Ovary (tissue), 9 donors: ENCODE results near the gene HCLS1. TPM values are rescaled to one million over a fixed set of nuclear protein-coding genes. Genes with fewer than 3 reads are reported as not detected.

Source experiments
- DNase-seq, 5 donors: peaks; one replicate each; pipeline ENCODE4 v3.0.0-alpha.2; 2019 to 2020
- H3K27ac ChIP-seq, 2 donors: fragments of 200-600 bp; one replicate each; pipeline versions ENCODE4 v1.5.1 to v1.8.0; 2019 to 2022
- H3K27me3 ChIP-seq: fragments of 200-600 bp; one replicate; pipeline ENCODE4 v1.8.0; 2022
- H3K36me3 ChIP-seq: fragments of 200-600 bp; sonication (generic); one replicate; pipeline ENCODE4 v1.5.1; 2019
- H3K4me1 ChIP-seq: one replicate; pipeline ENCODE4 v1.8.1; 2013; ENCODE audit warnings: mild to moderate bottlenecking, moderate library complexity; ENCODE audit not compliant: insufficient read depth
- H3K4me3 ChIP-seq: fragments of 200-600 bp; sonication (generic); one replicate; pipeline ENCODE4 v1.5.1; 2017
- H3K9me3 ChIP-seq, 2 donors: fragments of 200-600 bp in 1 of 2; sonication (generic) in 1 of 2; one replicate each; pipeline versions ENCODE4 v1.5.1 to v1.8.1; 2013 to 2019; ENCODE audit warnings: mild to moderate bottlenecking in 1 of 2, moderate library complexity in 1 of 2
- EP300 ChIP-seq: sonication (generic); formaldehyde crosslinking; IDR thresholded peaks from one replicate; pipeline ENCODE4 v1.6.1; 2017; ENCODE audit warnings: antibody characterized with exemption
- POLR2A ChIP-seq: fragments of 450-650 bp; IDR thresholded peaks from one replicate; pipeline ENCODE4 v1.6.1; 2017; ENCODE audit warnings: antibody characterized with exemption, mild to moderate bottlenecking, moderate library complexity
- WGBS, 3 donors: extraction: QIAGEN DNeasy Blood & Tissue Kit in 1 of 3; methylation state at CpG; one replicate each; pipeline versions ENCODE4 v1.1.5 to v1.1.7; 2013 to 2017; 5-methylcytosine and 5-hydroxymethylcytosine counted together
- intact Hi-C, 4 donors: fragments of 100-400 bp; cut with DNase I; formaldehyde crosslinking; loops; one replicate each; pipeline versions ENCODE4 v1.11.0 to v1.15.1; 2022 to 2023
- polyA plus RNA-seq, 2 donors: library from polyadenylated mRNA; stranded (reverse); fragments of 200-250 nt in 1 of 2; fragments of 350-450 nt in 1 of 2; fragmentation: Illumina TruSeq in 1 of 2; extraction: RNeasy Lipid Tissue Mini Kit (QIAGEN cat#74804) in 1 of 2; gene quantifications; one replicate each; pipeline ENCODE4 v1.2.3, GENCODE V29; 2013 to 2014
- total RNA-seq, 7 donors: library from RNA; depleted of rRNA in 2 of 7; stranded (reverse); fragments of >200 nt in 2 of 7; fragmentation: NEBNext Ultra II Directional in 3 of 7; extraction: Animal tissue kit (Norgen Biotek cat#: 25700) in 3 of 7; gene quantifications; one replicate each; pipeline versions ENCODE4 v1.1.0 to v1.2.4, GENCODE V29; 2016 to 2023
- TF ChIP-seq, protein P1 (sequence below), 3 donors: fragments of 450-650 bp in 2 of 3; fragments of 200-600 bp in 1 of 3; IDR thresholded peaks; one replicate each; pipeline versions ENCODE4 v1.5.1 to v1.8.0; 2016 to 2022; ENCODE audit warnings: antibody characterized with exemption in 3 of 3, mild to moderate bottlenecking in 1 of 3
- donor health status: DM: no; HTN: no; CAD: no; lungs with moderate emphysema.
- donor health status: DM: no; HTN: no; CAD: no.
- donor health status: Bipolar disorder and iron deficiency.
- donor health status: DM: yes; HTN: yes; CAD: no.
- donor health status: DM: no; HTN: no; CAD: no.
- donor health status: DM: yes; HTN: yes; CAD: no.

HCLS1 gene
- total and polyA plus RNA-seq, 9 donors: 7.0 to 45.9 (median 13.3) TPM

DNA sequence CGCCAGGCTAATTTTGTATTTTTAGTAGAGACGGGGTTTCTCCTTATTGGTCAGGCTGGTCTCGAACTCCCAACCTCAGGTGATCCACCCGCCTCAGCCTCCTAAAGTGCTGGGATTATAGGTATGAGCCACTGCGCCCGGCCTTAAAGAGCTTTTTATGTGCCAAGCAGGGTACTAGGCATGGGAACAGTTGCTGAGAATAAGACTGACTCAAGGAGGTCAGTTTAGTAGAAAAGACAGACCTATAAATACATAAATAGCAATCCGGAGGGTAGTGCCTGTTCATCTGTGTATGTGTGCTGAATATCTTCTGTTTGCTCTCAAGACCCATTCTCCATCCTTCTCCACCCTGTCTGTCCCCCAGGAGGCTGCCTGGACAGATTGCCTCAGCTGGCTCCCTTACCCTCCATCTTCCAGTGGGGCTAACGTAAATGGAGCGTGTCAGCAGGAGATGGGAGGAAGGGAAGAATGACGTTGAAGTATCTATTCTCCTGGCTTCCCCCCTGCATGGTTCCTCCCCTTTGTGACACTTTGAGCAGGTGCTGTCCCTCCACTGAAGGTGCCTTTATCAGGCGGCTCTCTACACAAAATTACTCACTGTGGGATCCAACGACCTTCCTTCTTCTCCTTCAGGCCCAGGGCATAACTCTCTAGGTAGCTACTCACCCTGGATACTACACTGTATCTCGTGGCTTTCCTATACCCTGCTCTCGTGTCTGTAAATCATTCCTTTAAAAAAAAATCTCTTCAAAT lies 36.4 kb downstream of the HCLS1 start:
- 62 to 70% (median 70%) methylated on average over 14 of the region's 14 CpGs for WGBS, 3 donors
- Histone ChIP-seq H3K36me3 (no peaks in the 10 kb centered on the region), H3K9me3 (no peaks in the 10 kb centered on the region), H3K27me3 (no peaks in the 10 kb centered on the region), H3K4me1 (no peaks in the 10 kb centered on the region), H3K4me3 (no peak overlapping the region), H3K27ac (no peak overlapping the region)
- intact Hi-C loops: no loop called here
- TF ChIP-seq, protein P1, sequence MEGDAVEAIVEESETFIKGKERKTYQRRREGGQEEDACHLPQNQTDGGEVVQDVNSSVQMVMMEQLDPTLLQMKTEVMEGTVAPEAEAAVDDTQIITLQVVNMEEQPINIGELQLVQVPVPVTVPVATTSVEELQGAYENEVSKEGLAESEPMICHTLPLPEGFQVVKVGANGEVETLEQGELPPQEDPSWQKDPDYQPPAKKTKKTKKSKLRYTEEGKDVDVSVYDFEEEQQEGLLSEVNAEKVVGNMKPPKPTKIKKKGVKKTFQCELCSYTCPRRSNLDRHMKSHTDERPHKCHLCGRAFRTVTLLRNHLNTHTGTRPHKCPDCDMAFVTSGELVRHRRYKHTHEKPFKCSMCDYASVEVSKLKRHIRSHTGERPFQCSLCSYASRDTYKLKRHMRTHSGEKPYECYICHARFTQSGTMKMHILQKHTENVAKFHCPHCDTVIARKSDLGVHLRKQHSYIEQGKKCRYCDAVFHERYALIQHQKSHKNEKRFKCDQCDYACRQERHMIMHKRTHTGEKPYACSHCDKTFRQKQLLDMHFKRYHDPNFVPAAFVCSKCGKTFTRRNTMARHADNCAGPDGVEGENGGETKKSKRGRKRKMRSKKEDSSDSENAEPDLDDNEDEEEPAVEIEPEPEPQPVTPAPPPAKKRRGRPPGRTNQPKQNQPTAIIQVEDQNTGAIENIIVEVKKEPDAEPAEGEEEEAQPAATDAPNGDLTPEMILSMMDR (IDR thresholded peaks at IDR 0.05): no peak
- TF ChIP-seq EP300: no peak
- TF ChIP-seq POLR2A: no peak
- DNase-seq: no peak

DNA sequence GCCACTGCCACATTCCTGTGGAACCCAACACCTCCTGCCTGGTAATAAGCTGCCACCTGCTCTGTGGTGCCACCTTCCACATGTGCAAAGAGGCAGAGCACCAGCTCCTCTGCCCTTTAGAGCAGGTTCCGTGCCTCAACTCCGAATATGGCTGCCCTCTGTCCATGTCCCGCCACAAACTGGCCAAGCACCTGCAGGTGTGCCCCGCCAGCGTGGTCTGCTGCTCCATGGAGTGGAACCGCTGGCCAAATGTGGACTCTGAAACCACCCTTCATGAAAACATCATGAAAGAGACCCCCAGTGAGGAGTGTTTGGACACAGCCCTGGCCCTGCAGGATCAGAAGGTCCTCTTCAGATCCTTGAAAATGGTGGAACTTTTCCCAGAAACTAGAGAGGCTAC lies 39.2 kb downstream of the HCLS1 start:
- WGBS, 3 donors: 92 to 95% (median 93%) methylated on average over 6 of the region's 6 CpGs
- intact Hi-C loops: no loop called here
- no peaks in the 10 kb centered on the region for H3K9me3 ChIP-seq

DNA sequence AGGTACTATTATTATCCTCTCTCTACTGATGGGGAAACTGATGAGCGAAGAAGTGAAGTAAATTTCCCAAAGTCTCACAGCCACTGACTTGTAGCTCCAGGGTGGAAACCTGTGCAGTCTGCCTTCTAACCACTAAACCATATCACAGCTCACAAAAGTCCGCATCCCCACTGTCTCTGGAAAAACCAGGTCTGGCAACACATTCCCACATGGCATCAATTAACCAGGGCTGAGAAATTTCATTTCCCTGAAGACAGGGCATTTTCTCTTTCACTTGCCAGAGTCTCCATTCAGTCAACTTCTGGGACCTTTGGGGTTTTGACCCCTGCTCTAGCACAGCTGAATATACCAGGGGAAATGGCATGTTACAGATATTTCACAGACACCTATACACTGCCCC lies 41.0 kb downstream of the HCLS1 start:
- Histone ChIP-seq H3K4me1 (no peaks in the 10 kb centered on the region), H3K4me3 (no peak overlapping the region), H3K9me3 (no peaks in the 10 kb centered on the region), H3K27me3 (no peaks in the 10 kb centered on the region), H3K36me3 (no peaks in the 10 kb centered on the region), H3K27ac (no peak overlapping the region)
- TF ChIP-seq, protein P1 (IDR thresholded peaks at IDR 0.05): no peak
- TF ChIP-seq EP300 (no peak), POLR2A (no peak)
- 91 to 97% (median 95%) methylated on average over 2 of the region's 2 CpGs for WGBS, 3 donors
- intact Hi-C loops: no loop called here
- no peak for DNase-seq

More for the DNA sequence above, 39.2 kb downstream of the HCLS1 start:
- no peak overlapping the region for H3K4me3 ChIP-seq
- H3K27ac ChIP-seq: no peak overlapping the region
- H3K4me1 ChIP-seq: no peaks in the 10 kb centered on the region
- no peaks in the 10 kb centered on the region for H3K27me3 ChIP-seq
- TF ChIP-seq, protein P1 (IDR thresholded peaks at IDR 0.05): no peak
- TF ChIP-seq EP300: no peak
- no peak for TF ChIP-seq POLR2A
- no peaks in the 10 kb centered on the region for H3K36me3 ChIP-seq
- DNase-seq: no peak

DNA sequence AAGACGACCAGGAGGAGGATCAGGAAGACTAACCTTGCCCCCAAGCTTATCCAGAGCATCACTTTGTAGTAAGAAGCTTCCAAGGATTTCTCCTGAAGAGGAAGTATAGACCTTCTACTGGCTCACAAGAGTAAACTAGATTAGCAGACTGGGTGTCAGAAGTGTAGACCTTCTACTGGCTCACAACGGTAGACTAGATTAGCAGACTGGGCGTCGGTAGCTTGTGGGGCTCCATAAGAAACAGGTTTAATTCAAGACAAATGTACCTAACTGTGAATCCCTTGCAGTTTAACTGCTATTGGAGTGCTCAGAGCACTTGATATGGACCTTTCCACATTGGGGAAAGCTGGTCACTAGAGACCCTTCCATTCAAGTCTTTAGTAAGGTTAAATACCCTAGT lies 54.6 kb downstream of the HCLS1 start:
- no peaks in the 10 kb centered on the region for H3K9me3 ChIP-seq
- H3K4me1 ChIP-seq: no peaks in the 10 kb centered on the region
- TF ChIP-seq POLR2A (no peak), EP300 (no peak)
- TF ChIP-seq, protein P1 (IDR thresholded peaks at IDR 0.05): no peak
- H3K36me3 ChIP-seq: no peaks in the 10 kb centered on the region
- H3K27ac ChIP-seq: no peak overlapping the region
- intact Hi-C loops: no loop called here
- no peak overlapping the region for H3K4me3 ChIP-seq
- no peak for DNase-seq
- no peaks in the 10 kb centered on the region for H3K27me3 ChIP-seq
- 80 to 84% (median 84%) methylated on average over 4 of the region's 4 CpGs for WGBS, 3 donors
